CD14-positive monocyte (primary cell): Measurements from ENCODE around the gene ARIH2. TPM values are rescaled to one million over a fixed set of nuclear protein-coding genes. Genes with fewer than 3 reads are reported as not detected.

Source experiments
- DNase-seq, 3 donors: peaks; one replicate each; pipeline ENCODE4 v3.0.0-alpha.2; 2011 to 2022
- H2AFZ ChIP-seq: 2 replicates; pipeline ENCODE4 v1.6.0; 2012; ENCODE audit warnings: mild to moderate bottlenecking, low read depth, low read length, inconsistent platforms; ENCODE audit not compliant: insufficient read depth, poor library complexity, severe bottlenecking
- H3K27ac ChIP-seq, 2 donors: 1 replicate in 1 of 2; 2 replicates in 1 of 2; pipeline ENCODE4 v1.5.1; 2012 to 2013; ENCODE audit warnings: low read length in 2 of 2, control low read depth in 1 of 2, inconsistent platforms in 1 of 2, low read depth in 1 of 2, mild to moderate bottlenecking in 1 of 2
- H3K27me3 ChIP-seq, 2 donors: one replicate each; pipeline versions ENCODE4 v1.6.0 to v1.6.1; 2011 to 2013; ENCODE audit warnings: low read length in 2 of 2; ENCODE audit not compliant: control insufficient read depth in 2 of 2, insufficient read depth in 2 of 2
- H3K36me3 ChIP-seq, 2 donors: replicated peaks in 1 of 2; 1 replicate in 1 of 2; 2 replicates in 1 of 2; pipeline versions ENCODE4 v1.5.1 to v1.6.1; 2012 to 2013; ENCODE audit warnings: low read length in 2 of 2, control low read depth in 1 of 2, inconsistent platforms in 1 of 2, mild to moderate bottlenecking in 1 of 2; ENCODE audit not compliant: insufficient read depth in 2 of 2, control insufficient read depth in 1 of 2
- H3K4me1 ChIP-seq, 2 donors: 1 replicate in 1 of 2; 2 replicates in 1 of 2; pipeline versions ENCODE4 v1.5.1 to v1.6.1; 2012 to 2013; ENCODE audit warnings: low read length in 2 of 2, control low read depth in 1 of 2, inconsistent platforms in 1 of 2, mild to moderate bottlenecking in 1 of 2, moderate library complexity in 1 of 2; ENCODE audit not compliant: insufficient read depth in 2 of 2, control insufficient read depth in 1 of 2
- H3K4me2 ChIP-seq: replicated peaks from 2 replicates; pipeline ENCODE3; 2012; ENCODE audit warnings: low read length, moderate library complexity, mild to moderate bottlenecking; ENCODE audit not compliant: poor library complexity, severe bottlenecking; ENCODE audit errors: extremely low read depth
- H3K4me3 ChIP-seq, 3 experiments: fragments of 200-600 bp in 1 of 3; sonication (generic) in 1 of 3; replicated peaks in 1 of 3; 1 replicate in 2 of 3; 2 replicates in 1 of 3; pipeline ENCODE4 v1.5.1; 2011 to 2013; ENCODE audit warnings: low read length in 3 of 3, mild to moderate bottlenecking in 3 of 3, control low read depth in 2 of 3, low read depth in 2 of 3, inconsistent platforms in 1 of 3, moderate library complexity in 1 of 3
- H3K79me2 ChIP-seq: 2 replicates; pipeline ENCODE4 v1.6.0; 2012; ENCODE audit warnings: mild to moderate bottlenecking, control low read depth, inconsistent platforms, low read length, moderate library complexity; ENCODE audit not compliant: insufficient read depth
- H3K9ac ChIP-seq: 2 replicates; pipeline ENCODE4 v1.6.0; 2017; ENCODE audit warnings: low read length, mild to moderate bottlenecking; ENCODE audit not compliant: insufficient read depth, poor library complexity, severe bottlenecking
- H3K9me3 ChIP-seq, 2 donors: replicated peaks in 1 of 2; 1 replicate in 1 of 2; 2 replicates in 1 of 2; pipeline versions ENCODE4 v1.5.1 to v1.6.1; 2012 to 2013; ENCODE audit warnings: low read length in 2 of 2, control low read depth in 1 of 2; ENCODE audit not compliant: control insufficient read depth in 1 of 2, insufficient read depth in 1 of 2
- H4K20me1 ChIP-seq: 2 replicates; pipeline ENCODE4 v1.6.0; 2012; ENCODE audit warnings: mild to moderate bottlenecking, low read length, control low read depth, moderate library complexity; ENCODE audit not compliant: insufficient read depth
- H3K27ac Mint-ChIP-seq, 7 donors: one replicate each; pipeline ENCODE4 v1.8.0; 2020; ENCODE audit warnings: mild to moderate bottlenecking in 7 of 7, mixed read lengths in 7 of 7, moderate library complexity in 6 of 7, inconsistent platforms in 2 of 7
- H3K27me3 Mint-ChIP-seq, 3 donors: one replicate each; pipeline ENCODE4 v1.8.0; 2021 to 2022; ENCODE audit warnings: low read depth in 3 of 3, mild to moderate bottlenecking in 3 of 3, mixed read lengths in 3 of 3, moderate library complexity in 3 of 3, inconsistent platforms in 1 of 3
- H3K36me3 Mint-ChIP-seq, 2 donors: one replicate each; pipeline ENCODE4 v1.8.0; 2020; ENCODE audit warnings: mixed read lengths in 2 of 2, inconsistent platforms in 1 of 2, mild to moderate bottlenecking in 1 of 2
- H3K4me1 Mint-ChIP-seq: one replicate; pipeline ENCODE4 v1.8.0; 2020; ENCODE audit warnings: mild to moderate bottlenecking, mixed read lengths
- H3K4me3 Mint-ChIP-seq, 2 donors: one replicate each; pipeline ENCODE4 v1.8.0; 2020; ENCODE audit warnings: mild to moderate bottlenecking in 2 of 2, mixed read lengths in 2 of 2, moderate library complexity in 1 of 2
- H3K9me3 Mint-ChIP-seq, 7 donors: one replicate each; pipeline ENCODE4 v1.8.0; 2020 to 2022; ENCODE audit warnings: mixed read lengths in 7 of 7, mild to moderate bottlenecking in 6 of 7, moderate library complexity in 6 of 7, inconsistent platforms in 2 of 7
- WGBS: methylation state at CpG from one replicate; pipeline ENCODE4 v1.1.5; 2013; ENCODE audit warnings: missing lambda C conversion rate; ENCODE audit not compliant: insufficient coverage; 5-methylcytosine and 5-hydroxymethylcytosine counted together
- intact Hi-C, 2 donors: fragments of 100-400 bp; cut with micrococcal nuclease; formaldehyde crosslinking; loops; one replicate each; pipeline versions ENCODE4 v1.15.0 to v1.15.1; 2023
- polyA plus RNA-seq, 3 donors: library from polyadenylated mRNA; depleted of rRNA in 1 of 3; unstranded in 2 of 3; stranded (reverse) in 1 of 3; fragments of 300-500 nt in 2 of 3; fragments of >200 nt in 1 of 3; fragmentation: Illumina TruSeq in 2 of 3; gene quantifications; 1 replicate in 2 of 3; 2 replicates in 1 of 3; pipeline ENCODE4 v1.2.3, GENCODE V29; 2012 to 2021
- TF ChIP-seq, protein P1 (sequence below): fragments of 200-600 bp; IDR thresholded peaks from one replicate; pipeline ENCODE4 v1.8.0; 2022; ENCODE audit warnings: antibody characterized with exemption, mild to moderate bottlenecking

The ARIH2 gene
- polyA plus RNA-seq, 3 donors: 68.2 to 94.8 (median 72.2) TPM

DNA sequence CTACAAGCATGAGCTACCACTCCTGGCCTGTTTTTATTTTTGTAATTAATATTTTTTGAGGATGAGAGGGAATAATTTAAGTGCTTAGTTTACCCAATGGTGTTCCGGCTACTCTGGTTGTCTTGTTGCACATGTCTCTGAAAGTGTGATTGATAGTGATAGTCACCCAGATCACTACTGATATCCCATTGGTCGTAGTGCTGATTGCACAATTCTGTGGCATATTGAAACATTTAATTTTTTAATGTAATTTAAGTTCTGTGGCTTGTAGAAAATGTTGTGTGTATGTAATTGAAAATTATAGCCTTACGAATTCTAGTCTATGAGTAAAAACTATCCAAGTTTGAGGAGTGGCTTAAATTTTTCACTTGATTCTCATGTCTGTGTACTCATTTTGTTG, 11.9 kb downstream of the ARIH2 start:
- peaks cover 99% of the 10 kb centered on the region for H4K20me1 ChIP-seq
- H3K79me2 ChIP-seq: peaks cover 92% of the 10 kb centered on the region
- Mint-ChIP-seq H3K27ac (no peak overlapping the region), H3K4me3 (no peak overlapping the region), H3K4me1 (peaks cover 59% of the 10 kb centered on the region), H3K36me3 (peaks cover 58 to 72% of the 10 kb centered on the region in 2 donors), H3K27me3 (peaks cover 0 to 1% (median 0%) of the 10 kb centered on the region in 3 donors), H3K9me3 (peaks cover 0 to 4% (median 0%) of the 10 kb centered on the region in 7 donors)
- H3K9me3 ChIP-seq: no peaks in the 10 kb centered on the region
- no peaks in the 10 kb centered on the region for H3K27me3 ChIP-seq
- H2AFZ ChIP-seq: no peak overlapping the region
- TF ChIP-seq, protein P1, sequence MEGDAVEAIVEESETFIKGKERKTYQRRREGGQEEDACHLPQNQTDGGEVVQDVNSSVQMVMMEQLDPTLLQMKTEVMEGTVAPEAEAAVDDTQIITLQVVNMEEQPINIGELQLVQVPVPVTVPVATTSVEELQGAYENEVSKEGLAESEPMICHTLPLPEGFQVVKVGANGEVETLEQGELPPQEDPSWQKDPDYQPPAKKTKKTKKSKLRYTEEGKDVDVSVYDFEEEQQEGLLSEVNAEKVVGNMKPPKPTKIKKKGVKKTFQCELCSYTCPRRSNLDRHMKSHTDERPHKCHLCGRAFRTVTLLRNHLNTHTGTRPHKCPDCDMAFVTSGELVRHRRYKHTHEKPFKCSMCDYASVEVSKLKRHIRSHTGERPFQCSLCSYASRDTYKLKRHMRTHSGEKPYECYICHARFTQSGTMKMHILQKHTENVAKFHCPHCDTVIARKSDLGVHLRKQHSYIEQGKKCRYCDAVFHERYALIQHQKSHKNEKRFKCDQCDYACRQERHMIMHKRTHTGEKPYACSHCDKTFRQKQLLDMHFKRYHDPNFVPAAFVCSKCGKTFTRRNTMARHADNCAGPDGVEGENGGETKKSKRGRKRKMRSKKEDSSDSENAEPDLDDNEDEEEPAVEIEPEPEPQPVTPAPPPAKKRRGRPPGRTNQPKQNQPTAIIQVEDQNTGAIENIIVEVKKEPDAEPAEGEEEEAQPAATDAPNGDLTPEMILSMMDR: no peak
- no peak overlapping the region for H3K9ac ChIP-seq
- intact Hi-C loops: no loop called here
- no peak overlapping the region for H3K4me3 ChIP-seq
- no peak for DNase-seq
- H3K4me2 ChIP-seq: no peak overlapping the region
- H3K27ac ChIP-seq: no peak overlapping the region
- H3K36me3 ChIP-seq: peaks cover 24 to 78% of the 10 kb centered on the region in 2 donors
- WGBS: 100% methylated on average over 1 of the region's 3 CpGs
- H3K4me1 ChIP-seq: peaks cover 21 to 41% of the 10 kb centered on the region in 2 donors

DNA sequence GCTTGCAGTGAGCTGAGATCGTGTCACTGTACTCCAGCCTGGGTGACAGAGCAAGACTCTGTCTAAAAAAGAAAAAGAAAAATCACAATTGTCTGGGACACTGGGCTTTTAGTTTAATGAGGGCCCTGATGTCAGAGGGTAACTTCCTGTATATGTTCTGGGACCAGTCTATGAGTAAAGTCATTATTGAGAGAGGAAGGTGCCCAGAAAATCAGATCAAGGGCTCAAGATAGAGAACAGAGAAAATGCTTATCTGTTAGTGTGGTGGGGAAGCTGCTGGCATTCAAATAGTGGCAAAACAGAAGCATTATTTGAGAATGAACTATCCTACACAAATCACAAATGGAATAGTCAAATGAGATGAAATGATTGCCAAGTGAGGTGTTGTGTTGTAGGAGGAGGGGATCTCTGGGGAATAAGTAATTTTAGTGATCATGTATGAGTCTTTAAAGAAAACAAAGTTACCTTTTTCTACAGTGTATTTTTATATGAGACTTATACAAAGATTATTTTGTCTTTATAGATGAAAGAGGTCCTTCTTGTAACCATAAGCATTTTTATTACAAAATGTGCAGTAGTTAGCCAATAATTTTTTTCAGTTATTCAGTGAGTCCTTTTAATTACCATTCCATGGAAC, 13.4 kb downstream of the ARIH2 start:
- Histone ChIP-seq H3K9ac (no peak overlapping the region), H3K4me3 (no peak overlapping the region), H2AFZ (no peak overlapping the region), H3K9me3 (no peaks in the 10 kb centered on the region), H3K27ac (peak overlapping the region in 1 of 2 donors; percentile 12), H3K27me3 (no peaks in the 10 kb centered on the region), H3K4me1 (peaks cover 24 to 34% of the 10 kb centered on the region in 2 donors), H3K4me2 (no peak overlapping the region), H3K79me2 (peaks cover 88% of the 10 kb centered on the region), H4K20me1 (peaks cover 99% of the 10 kb centered on the region), H3K36me3 (peaks cover 20 to 71% of the 10 kb centered on the region in 2 donors)
- DNase-seq: no peak
- peaks cover 51 to 65% of the 10 kb centered on the region in 2 donors for H3K36me3 Mint-ChIP-seq
- H3K27ac Mint-ChIP-seq: peak overlapping the region in 5 of 7 donors; percentile 10 to 74 (median 46)
- WGBS: no CpG with 5 or more reads among the region's 1 CpG
- no peak overlapping the region for H3K4me3 Mint-ChIP-seq
- H3K9me3 Mint-ChIP-seq: peaks cover 0 to 2% (median 0%) of the 10 kb centered on the region in 7 donors
- H3K4me1 Mint-ChIP-seq: peaks cover 54% of the 10 kb centered on the region
- intact Hi-C loops: no loop called here
- TF ChIP-seq, protein P1: no peak
- peaks cover 0 to 3% (median 0%) of the 10 kb centered on the region in 3 donors for H3K27me3 Mint-ChIP-seq
